Astrocyte (in vitro differentiated cells and primary cell): ENCODE data around the gene SLC38A10.

ENCODE experiments used
- EZH2 ChIP-seq: IDR thresholded peaks from 2 replicates; pipeline ENCODE4 v1.6.1; 2012; ENCODE audit warnings: mild to moderate bottlenecking, low read length, inconsistent platforms; ENCODE audit not compliant: insufficient read depth
- TF ChIP-seq, protein P1 (sequence below): IDR thresholded peaks from 2 replicates; pipeline ENCODE4 v1.5.1; 2011; ENCODE audit warnings: low read depth, mild to moderate bottlenecking, inconsistent platforms, low read length, moderate library complexity; ENCODE audit not compliant: insufficient read depth

- TF ChIP-seq, protein P1, sequence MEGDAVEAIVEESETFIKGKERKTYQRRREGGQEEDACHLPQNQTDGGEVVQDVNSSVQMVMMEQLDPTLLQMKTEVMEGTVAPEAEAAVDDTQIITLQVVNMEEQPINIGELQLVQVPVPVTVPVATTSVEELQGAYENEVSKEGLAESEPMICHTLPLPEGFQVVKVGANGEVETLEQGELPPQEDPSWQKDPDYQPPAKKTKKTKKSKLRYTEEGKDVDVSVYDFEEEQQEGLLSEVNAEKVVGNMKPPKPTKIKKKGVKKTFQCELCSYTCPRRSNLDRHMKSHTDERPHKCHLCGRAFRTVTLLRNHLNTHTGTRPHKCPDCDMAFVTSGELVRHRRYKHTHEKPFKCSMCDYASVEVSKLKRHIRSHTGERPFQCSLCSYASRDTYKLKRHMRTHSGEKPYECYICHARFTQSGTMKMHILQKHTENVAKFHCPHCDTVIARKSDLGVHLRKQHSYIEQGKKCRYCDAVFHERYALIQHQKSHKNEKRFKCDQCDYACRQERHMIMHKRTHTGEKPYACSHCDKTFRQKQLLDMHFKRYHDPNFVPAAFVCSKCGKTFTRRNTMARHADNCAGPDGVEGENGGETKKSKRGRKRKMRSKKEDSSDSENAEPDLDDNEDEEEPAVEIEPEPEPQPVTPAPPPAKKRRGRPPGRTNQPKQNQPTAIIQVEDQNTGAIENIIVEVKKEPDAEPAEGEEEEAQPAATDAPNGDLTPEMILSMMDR: no peak
- TF ChIP-seq EZH2: no peak
Observed at GRCh38 chr17:81315129-81315884, 20.2 kb upstream of the SLC38A10 start.
